HEK293 (cell line): Measurements from ENCODE around the gene GPR146.

Source experiments
- ATF2 ChIP-seq: fragments of 450-650 bp; formaldehyde crosslinking; IDR thresholded peaks from 2 replicates; pipeline ENCODE4 v1.5.1; 2016; ENCODE audit warnings: missing biosample characterization, missing genetic modification characterization, low read depth
- CTCF ChIP-seq: fragments of 450-650 bp; formaldehyde crosslinking; IDR thresholded peaks from 2 replicates; pipeline ENCODE4 v1.5.1; 2016; ENCODE audit warnings: missing biosample characterization, missing genetic modification characterization
- YY1 ChIP-seq: fragments of 450-650 bp; formaldehyde crosslinking; IDR thresholded peaks from 2 replicates; pipeline ENCODE4 v1.5.1; 2018; ENCODE audit warnings: missing biosample characterization, missing genetic modification characterization
- ZBTB44 ChIP-seq: fragments of 450-650 bp; IDR thresholded peaks from 2 replicates; pipeline ENCODE4 v1.5.1; 2018; ENCODE audit warnings: missing biosample characterization, mild to moderate bottlenecking, missing genetic modification characterization
- ZNF138 ChIP-seq: fragments of 450-650 bp; formaldehyde crosslinking; IDR thresholded peaks from 2 replicates; pipeline ENCODE4 v1.5.1; 2016; ENCODE audit warnings: missing biosample characterization, missing genetic modification characterization, borderline replicate concordance
- ZNF16 ChIP-seq: fragments of 450-650 bp; formaldehyde crosslinking; IDR thresholded peaks from 2 replicates; pipeline ENCODE4 v1.5.1; 2016; ENCODE audit warnings: low read depth, missing biosample characterization, missing genetic modification characterization
- ZNF510 ChIP-seq: fragments of 450-650 bp; formaldehyde crosslinking; IDR thresholded peaks from 2 replicates; pipeline ENCODE4 v1.5.1; 2018; ENCODE audit warnings: mild to moderate bottlenecking, missing genetic modification characterization, missing biosample characterization; ENCODE audit not compliant: insufficient replicate concordance
- ZNF513 ChIP-seq: fragments of 450-650 bp; IDR thresholded peaks from 2 replicates; pipeline ENCODE4 v1.5.1; 2018; ENCODE audit warnings: missing biosample characterization, missing genetic modification characterization

- TF ChIP-seq ZBTB44 (no peak), ZNF138 (tag by site-specific recombination) (no peak), ZNF510 (no peak), CTCF (tag by site-specific recombination) (no peak), ATF2 (tag by site-specific recombination) (no peak), ZNF513 (tag by site-specific recombination) (no peak), YY1 (tag by site-specific recombination) (no peak), ZNF16 (tag by site-specific recombination) (no peak)
Measured at GRCh38 chr7:1052031-1052818, 7.9 kb downstream of the GPR146 start.
